WTC11 (cell line): ENCODE data around the gene TPD52L2. TPM values are rescaled to one million over a fixed set of nuclear protein-coding genes. Genes with fewer than 3 reads are reported as not detected.

Experiments used
- CBFB ChIP-seq: sonication (generic); formaldehyde crosslinking; IDR thresholded peaks from 2 replicates; pipeline ENCODE4 v1.8.1; 2022; ENCODE audit warnings: mild to moderate bottlenecking, low read depth, missing genetic modification reagents
- CTCF ChIP-seq: fragments of 200-600 bp; IDR thresholded peaks from 2 replicates; pipeline ENCODE4 v1.8.0; 2022; ENCODE audit warnings: antibody characterized with exemption
- EMX1 ChIP-seq: fragments of 250-450 bp; sonication (Bioruptor Pico); IDR thresholded peaks from 2 replicates; pipeline ENCODE4 v1.8.0; 2021; ENCODE audit warnings: mild to moderate bottlenecking
- ERG ChIP-seq: fragments of 250-450 bp; sonication (Bioruptor Pico); IDR thresholded peaks from 2 replicates; pipeline ENCODE4 v1.8.0; 2021; ENCODE audit warnings: mild to moderate bottlenecking
- FOXK1 ChIP-seq: sonication (generic); formaldehyde crosslinking; IDR thresholded peaks from 2 replicates; pipeline ENCODE4 v1.8.0; 2022; ENCODE audit warnings: mild to moderate bottlenecking, moderate library complexity, missing genetic modification reagents
- HMGA2 ChIP-seq: fragments of 250-450 bp; sonication (Bioruptor Pico); IDR thresholded peaks from 2 replicates; pipeline ENCODE4 v1.4.0; 2021; ENCODE audit warnings: mild to moderate bottlenecking, moderate library complexity
- HMGXB4 ChIP-seq: sonication (generic); formaldehyde crosslinking; IDR thresholded peaks from 2 replicates; pipeline ENCODE4 v1.8.1; 2023; ENCODE audit warnings: mild to moderate bottlenecking, moderate library complexity, missing genetic modification reagents
- IRF1 ChIP-seq: sonication (generic); formaldehyde crosslinking; IDR thresholded peaks from 2 replicates; pipeline ENCODE4 v1.8.0; 2023; ENCODE audit warnings: missing genetic modification reagents
- MYBL2 ChIP-seq: sonication (generic); formaldehyde crosslinking; IDR thresholded peaks from 2 replicates; pipeline ENCODE4 v1.8.1; 2023; ENCODE audit warnings: mild to moderate bottlenecking, moderate library complexity, missing genetic modification reagents
- PRRX2 ChIP-seq: fragments of 250-450 bp; sonication (Bioruptor Pico); IDR thresholded peaks from 2 replicates; pipeline ENCODE4 v1.8.0; 2021; ENCODE audit warnings: mild to moderate bottlenecking
- SMAD3 ChIP-seq: sonication (generic); formaldehyde crosslinking; IDR thresholded peaks from 2 replicates; pipeline ENCODE4 v1.8.0; 2022; ENCODE audit warnings: missing genetic modification reagents, mild to moderate bottlenecking, borderline replicate concordance
- STAT6 ChIP-seq: sonication (generic); formaldehyde crosslinking; conservative IDR thresholded peaks from 2 replicates; pipeline ENCODE4 v1.8.1; 2023; ENCODE audit warnings: mild to moderate bottlenecking, low read depth, missing genetic modification reagents, moderate library complexity
- USF1 ChIP-seq: sonication (generic); formaldehyde crosslinking; IDR thresholded peaks from 2 replicates; pipeline ENCODE4 v1.8.0; 2022; ENCODE audit warnings: mild to moderate bottlenecking, missing genetic modification reagents
- ZNF219 ChIP-seq: sonication (generic); formaldehyde crosslinking; IDR thresholded peaks from 2 replicates; pipeline ENCODE4 v1.8.0; 2023; ENCODE audit warnings: missing genetic modification reagents, mild to moderate bottlenecking, borderline replicate concordance
- ZNF232 ChIP-seq: sonication (generic); formaldehyde crosslinking; IDR thresholded peaks from 2 replicates; pipeline ENCODE4 v1.8.0; 2022; ENCODE audit warnings: mild to moderate bottlenecking, missing genetic modification reagents
- ZNF317 ChIP-seq: sonication (generic); formaldehyde crosslinking; IDR thresholded peaks from 2 replicates; pipeline ENCODE4 v1.8.1; 2023; ENCODE audit warnings: low read depth, mild to moderate bottlenecking, moderate library complexity, missing genetic modification reagents, borderline replicate concordance
- ZNF396 ChIP-seq: fragments of 250-450 bp; sonication (Bioruptor Pico); IDR thresholded peaks from 2 replicates; pipeline ENCODE4 v1.8.0; 2021; ENCODE audit warnings: mild to moderate bottlenecking, moderate library complexity, borderline replicate concordance
- ZNF425 ChIP-seq: fragments of 250-450 bp; sonication (Bioruptor Pico); conservative IDR thresholded peaks from 2 replicates; pipeline ENCODE4 v1.9.0; 2021; ENCODE audit warnings: mild to moderate bottlenecking
- ZNF512 ChIP-seq: sonication (generic); formaldehyde crosslinking; IDR thresholded peaks from 2 replicates; pipeline ENCODE4 v1.8.1; 2022; ENCODE audit warnings: missing genetic modification reagents, borderline replicate concordance
- ZNF671 ChIP-seq: fragments of 250-450 bp; sonication (Bioruptor Pico); IDR thresholded peaks from 2 replicates; pipeline ENCODE4 v1.8.0; 2021; ENCODE audit warnings: mild to moderate bottlenecking
- ZSCAN18 ChIP-seq: fragments of 250-450 bp; sonication (Bioruptor Pico); IDR thresholded peaks from 2 replicates; pipeline ENCODE4 v2.1.2; 2022; ENCODE audit warnings: mild to moderate bottlenecking, moderate library complexity
- total RNA-seq: library from RNA; stranded (reverse); gene quantifications from 3 replicates; pipeline ENCODE4 v1.2.3, GENCODE V29; 2021

Gene TPD52L2
- total RNA-seq, 1 experiment from 2014 or later, result 80.8 TPM

- no peak for TF ChIP-seq IRF1 (CRISPR knock-in tag)
- TF ChIP-seq ZNF512 (CRISPR knock-in tag), result no peak
- no peak for TF ChIP-seq STAT6 (CRISPR knock-in tag)
- TF ChIP-seq SMAD3 (CRISPR knock-in tag), result no peak
- TF ChIP-seq ZNF232, result 0 out of 2 replicates have a peak, but pooled peaks have one; percentile 37
- TF ChIP-seq ZSCAN18 (CRISPR knock-in tag), result no peak
- no peak for TF ChIP-seq ZNF425 (CRISPR knock-in tag)
- TF ChIP-seq ERG (CRISPR knock-in tag), result no peak
- TF ChIP-seq CTCF, result no peak
- TF ChIP-seq USF1 (CRISPR knock-in tag), result no peak
- TF ChIP-seq MYBL2 (CRISPR knock-in tag), result peak; percentile 52; the same call in 1 of the 2 replicates
- no peak for TF ChIP-seq CBFB
- TF ChIP-seq ZNF219 (CRISPR knock-in tag), result no peak
- no peak for TF ChIP-seq PRRX2 (CRISPR knock-in tag)
- no peak for TF ChIP-seq ZNF317 (CRISPR knock-in tag)
- no peak for TF ChIP-seq HMGA2 (CRISPR knock-in tag)
- TF ChIP-seq FOXK1 (CRISPR knock-in tag), result peak; percentile 50; the same call in 1 of the 2 replicates
- no peak for TF ChIP-seq ZNF396
- TF ChIP-seq ZNF671 (CRISPR knock-in tag), result no peak
- peak; percentile 74; the same call in 1 of the 2 replicates for TF ChIP-seq HMGXB4 (CRISPR knock-in tag)
- no peak for TF ChIP-seq EMX1
Measured at GRCh38 chr20:63831993-63832686, 32.9 kb upstream of the TPD52L2 start (continued).
